Ovary (tissue), 9 donors: ENCODE measurements around the gene STOM. TPM values are rescaled to one million over a fixed set of nuclear protein-coding genes. Genes with fewer than 3 reads are reported as not detected.

Experiments used
- DNase-seq, 5 donors: peaks; one replicate each; pipeline ENCODE4 v3.0.0-alpha.2; 2019 to 2020
- H3K27ac ChIP-seq, 2 donors: fragments of 200-600 bp; one replicate each; pipeline versions ENCODE4 v1.5.1 to v1.8.0; 2019 to 2022
- H3K27me3 ChIP-seq: fragments of 200-600 bp; one replicate; pipeline ENCODE4 v1.8.0; 2022
- H3K36me3 ChIP-seq: fragments of 200-600 bp; sonication (generic); one replicate; pipeline ENCODE4 v1.5.1; 2019
- H3K4me1 ChIP-seq: one replicate; pipeline ENCODE4 v1.8.1; 2013; ENCODE audit warnings: mild to moderate bottlenecking, moderate library complexity; ENCODE audit not compliant: insufficient read depth
- H3K4me3 ChIP-seq: fragments of 200-600 bp; sonication (generic); one replicate; pipeline ENCODE4 v1.5.1; 2017
- H3K9me3 ChIP-seq, 2 donors: fragments of 200-600 bp in 1 of 2; sonication (generic) in 1 of 2; one replicate each; pipeline versions ENCODE4 v1.5.1 to v1.8.1; 2013 to 2019; ENCODE audit warnings: mild to moderate bottlenecking in 1 of 2, moderate library complexity in 1 of 2
- CTCF ChIP-seq, 3 donors: fragments of 450-650 bp in 2 of 3; fragments of 200-600 bp in 1 of 3; IDR thresholded peaks; one replicate each; pipeline versions ENCODE4 v1.5.1 to v1.8.0; 2016 to 2022; ENCODE audit warnings: antibody characterized with exemption in 3 of 3, mild to moderate bottlenecking in 1 of 3
- EP300 ChIP-seq: sonication (generic); formaldehyde crosslinking; IDR thresholded peaks from one replicate; pipeline ENCODE4 v1.6.1; 2017; ENCODE audit warnings: antibody characterized with exemption
- POLR2A ChIP-seq: fragments of 450-650 bp; IDR thresholded peaks from one replicate; pipeline ENCODE4 v1.6.1; 2017; ENCODE audit warnings: antibody characterized with exemption, mild to moderate bottlenecking, moderate library complexity
- WGBS, 3 donors: extraction: QIAGEN DNeasy Blood & Tissue Kit in 1 of 3; methylation state at CpG; one replicate each; pipeline versions ENCODE4 v1.1.5 to v1.1.7; 2013 to 2017; 5-methylcytosine and 5-hydroxymethylcytosine counted together
- intact Hi-C, 4 donors: fragments of 100-400 bp; cut with DNase I; formaldehyde crosslinking; loops; one replicate each; pipeline versions ENCODE4 v1.11.0 to v1.15.1; 2022 to 2023
- polyA plus RNA-seq, 2 donors: library from polyadenylated mRNA; stranded (reverse); fragments of 200-250 nt in 1 of 2; fragments of 350-450 nt in 1 of 2; fragmentation: Illumina TruSeq in 1 of 2; extraction: RNeasy Lipid Tissue Mini Kit (QIAGEN cat#74804) in 1 of 2; gene quantifications; one replicate each; pipeline ENCODE4 v1.2.3, GENCODE V29; 2013 to 2014
- total RNA-seq, 7 donors: library from RNA; depleted of rRNA in 2 of 7; stranded (reverse); fragments of >200 nt in 2 of 7; fragmentation: NEBNext Ultra II Directional in 3 of 7; extraction: Animal tissue kit (Norgen Biotek cat#: 25700) in 3 of 7; gene quantifications; one replicate each; pipeline versions ENCODE4 v1.1.0 to v1.2.4, GENCODE V29; 2016 to 2023
- donor health status: DM: no; HTN: no; CAD: no; lungs with moderate emphysema.
- donor health status: DM: no; HTN: no; CAD: no.
- donor health status: Bipolar disorder and iron deficiency.
- donor health status: DM: yes; HTN: yes; CAD: no.
- donor health status: DM: no; HTN: no; CAD: no.
- donor health status: DM: yes; HTN: yes; CAD: no.

Gene STOM
- total and polyA plus RNA-seq, 9 donors = 73.1 to 205 (median 164) TPM

GRCh38 chr9:121326901-121327613 is 43.0 kb downstream of the STOM start:
- H3K9me3 ChIP-seq = no peaks in the 10 kb centered on the region
- no peak overlapping the region for H3K4me3 ChIP-seq
- no peak for TF ChIP-seq POLR2A
- no peak for TF ChIP-seq CTCF (IDR thresholded peaks at IDR 0.05)
- no peaks in the 10 kb centered on the region for H3K27me3 ChIP-seq
- 90 to 95% (median 94%) methylated on average over 11 of the region's 11 CpGs for WGBS, 3 donors
- intact Hi-C loops = loop anchor here in 1 of 4 donors (10.0 kb wide), 2 partner anchors 48 to 112 kb away; partner anchors contain the start of gene STOM
- H3K36me3 ChIP-seq = no peaks in the 10 kb centered on the region
- peaks cover 5% of the 10 kb centered on the region for H3K4me1 ChIP-seq
- DNase-seq = no peak
- peak overlapping the region in 1 of 2 donors; percentile 68 for H3K27ac ChIP-seq

GRCh38 chr9:121326130-121326838 is 43.8 kb downstream of the STOM start:
- Histone ChIP-seq H3K27me3 (no peaks in the 10 kb centered on the region), H3K27ac (peak overlapping the region; percentile 41 to 74), H3K36me3 (no peaks in the 10 kb centered on the region), H3K4me1 (peaks cover 5% of the 10 kb centered on the region), H3K9me3 (no peaks in the 10 kb centered on the region), H3K4me3 (no peak overlapping the region)
- intact Hi-C loops = loop anchor here in 1 of 4 donors (10.0 kb wide), 2 partner anchors 49 to 111 kb away; partner anchors contain the start of gene STOM
- WGBS, 3 donors = 65 to 80% (median 75%) methylated on average over 19 of the region's 19 CpGs
- TF ChIP-seq EP300 = peak; percentile 85
- TF ChIP-seq CTCF (IDR thresholded peaks at IDR 0.05) = no peak
- DNase-seq = peak; percentile 32 to 77 (median 56)

DNA sequence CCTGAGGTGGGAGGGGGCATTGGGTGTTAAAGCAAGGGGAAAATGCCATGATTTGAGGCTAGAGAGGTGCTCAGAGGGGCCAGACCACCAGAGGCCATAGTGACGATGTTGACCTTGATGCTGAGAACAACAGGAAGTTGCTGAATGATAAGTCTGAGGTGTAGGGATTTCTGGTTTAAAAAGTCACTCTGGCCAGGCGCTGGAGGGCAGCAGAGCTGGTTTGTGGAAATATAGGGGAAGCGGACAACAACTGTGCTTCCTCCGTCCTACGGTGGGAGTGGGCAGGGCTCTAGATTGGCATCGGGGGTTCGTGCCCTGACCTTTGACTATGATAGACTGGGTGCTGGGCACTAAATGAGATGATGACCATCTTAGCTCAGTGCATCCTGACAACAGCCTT is 44.7 kb downstream of the STOM start:
- peak in 1 of 5 donors; percentile 18 for DNase-seq
- no peak overlapping the region for H3K4me3 ChIP-seq
- H3K4me1 ChIP-seq = peaks cover 5% of the 10 kb centered on the region
- peak overlapping the region; percentile 41 to 74 for H3K27ac ChIP-seq
- TF ChIP-seq EP300 = no peak
- no peak for TF ChIP-seq CTCF (IDR thresholded peaks at IDR 0.05)
- no peak for TF ChIP-seq POLR2A
- no peaks in the 10 kb centered on the region for H3K36me3 ChIP-seq
- no peaks in the 10 kb centered on the region for H3K9me3 ChIP-seq
- no peaks in the 10 kb centered on the region for H3K27me3 ChIP-seq
- WGBS, 3 donors = 39 to 60% (median 49%) methylated on average over 7 of the region's 7 CpGs
- intact Hi-C loops = loop anchor here in 2 of 4 donors (2.0 to 10.0 kb wide), 3 partner anchors 45 to 111 kb away; partner anchors contain the start of gene STOM (in 2 of the 2)

GRCh38 chr9:121324755-121325154 is 45.3 kb downstream of the STOM start:
- intact Hi-C loops = loop anchor here in 3 of 4 donors (2.0 to 10.0 kb wide), 4 partner anchors 46 to 110 kb away; partner anchors contain the start of gene STOM (in 3 of the 3)
- no peak for DNase-seq
- 81 to 83% (median 81%) methylated on average over 2 of the region's 2 CpGs for WGBS, 3 donors
- peaks cover 5% of the 10 kb centered on the region for H3K4me1 ChIP-seq
- TF ChIP-seq CTCF (IDR thresholded peaks at IDR 0.05) (no peak), EP300 (no peak), POLR2A (no peak)
- peak overlapping the region in 1 of 2 donors; percentile 74 for H3K27ac ChIP-seq
- H3K4me3 ChIP-seq = no peak overlapping the region
- H3K36me3 ChIP-seq = no peaks in the 10 kb centered on the region
- H3K9me3 ChIP-seq = no peaks in the 10 kb centered on the region
- H3K27me3 ChIP-seq = no peaks in the 10 kb centered on the region
